A673 (cell line): ENCODE measurements around the gene ZNF599. TPM values are rescaled to one million over a fixed set of nuclear protein-coding genes. Genes with fewer than 3 reads are reported as not detected.

ENCODE experiments used
- BruUV-seq: library from RNA; stranded (reverse); fragments of 400-500 nt; replicated peaks from 2 replicates; lab custom pipeline; 2021; lab: Mats Ljungman, UMichigan
- CTCF ChIA-PET: fragments of 300-600 bp; sonication (Branson Sonifier 250); formaldehyde crosslinking; loops from one replicate; lab custom pipeline; 2022; ENCODE audit warnings: antibody characterized with exemption; lab: Charles Lee
- POLR2A ChIA-PET: fragments of 300-600 bp; sonication (Branson Sonifier 250); formaldehyde crosslinking; loops from one replicate; lab custom pipeline; 2022; ENCODE audit warnings: antibody characterized with exemption; ENCODE audit not compliant: low non-redundant PET; lab: Charles Lee
- DNase-seq: peaks from one replicate; pipeline ENCODE4 v3.0.0-alpha.2; 2015; ENCODE audit warnings: low spot score
- H3K27ac ChIP-seq: fragments of 200-600 bp; sonication (generic); 2 replicates; pipeline ENCODE4 v1.5.1; 2016; ENCODE audit warnings: mixed run types, low read depth, mild to moderate bottlenecking, mixed read lengths, antibody characterized with exemption, low read length; ENCODE audit not compliant: poor library complexity, severe bottlenecking
- H3K27me3 ChIP-seq: fragments of 200-600 bp; sonication (generic); replicated peaks from 2 replicates; pipeline ENCODE4 v1.6.1; 2017; ENCODE audit warnings: mixed run types, low read depth, mild to moderate bottlenecking, mixed read lengths, antibody characterized with exemption, low read length; ENCODE audit not compliant: insufficient read depth, poor library complexity
- H3K36me3 ChIP-seq: fragments of 200-600 bp; sonication (generic); 2 replicates; pipeline ENCODE4 v1.6.1; 2016; ENCODE audit warnings: mixed run types, mild to moderate bottlenecking, mixed read lengths, antibody characterized with exemption, low read length; ENCODE audit not compliant: insufficient read depth, poor library complexity, severe bottlenecking
- H3K4me1 ChIP-seq: fragments of 200-600 bp; sonication (generic); 2 replicates; pipeline ENCODE4 v1.6.1; 2017; ENCODE audit warnings: mixed run types, mild to moderate bottlenecking, mixed read lengths, antibody characterized with exemption, low read length; ENCODE audit not compliant: insufficient read depth, poor library complexity, severe bottlenecking
- H3K4me3 ChIP-seq: fragments of 200-600 bp; sonication (generic); 2 replicates; pipeline ENCODE4 v1.5.1; 2016; ENCODE audit warnings: low read depth, mixed run types, mild to moderate bottlenecking, mixed read lengths, low read length; ENCODE audit not compliant: poor library complexity, severe bottlenecking
- H3K9me3 ChIP-seq: fragments of 200-600 bp; sonication (generic); 2 replicates; pipeline ENCODE4 v1.6.1; 2016; ENCODE audit warnings: mixed run types, low read depth, mild to moderate bottlenecking, mixed read lengths, antibody characterized with exemption, low read length; ENCODE audit not compliant: poor library complexity, severe bottlenecking
- EZH2 ChIP-seq: fragments of 200-600 bp; sonication (generic); IDR thresholded peaks from 2 replicates; pipeline ENCODE4 v1.6.1; 2017; ENCODE audit warnings: borderline replicate concordance, low read depth, mild to moderate bottlenecking, mixed read lengths, antibody characterized with exemption, low read length; ENCODE audit not compliant: poor library complexity, severe bottlenecking
- intact Hi-C: fragments of 100-400 bp; cut with micrococcal nuclease; formaldehyde crosslinking; loops from one replicate; pipeline ENCODE4 v1.10.0; 2022; ENCODE audit not compliant: unreplicated experiment
- total RNA-seq: library from RNA; stranded (reverse); gene quantifications from 2 replicates; pipeline ENCODE4 v1.2.3, GENCODE V29; 2021
- TF ChIP-seq, protein P1 (sequence below): fragments of 300-800, 200-600 bp; sonication (generic); conservative IDR thresholded peaks from 2 replicates; pipeline ENCODE4 v1.5.1; 2017; ENCODE audit warnings: low read depth, mild to moderate bottlenecking, antibody characterized with exemption, low read length, moderate library complexity, mixed read lengths

ZNF599 gene
- total RNA-seq, 1 experiment from 2014 or later: 6.0 TPM

DNA sequence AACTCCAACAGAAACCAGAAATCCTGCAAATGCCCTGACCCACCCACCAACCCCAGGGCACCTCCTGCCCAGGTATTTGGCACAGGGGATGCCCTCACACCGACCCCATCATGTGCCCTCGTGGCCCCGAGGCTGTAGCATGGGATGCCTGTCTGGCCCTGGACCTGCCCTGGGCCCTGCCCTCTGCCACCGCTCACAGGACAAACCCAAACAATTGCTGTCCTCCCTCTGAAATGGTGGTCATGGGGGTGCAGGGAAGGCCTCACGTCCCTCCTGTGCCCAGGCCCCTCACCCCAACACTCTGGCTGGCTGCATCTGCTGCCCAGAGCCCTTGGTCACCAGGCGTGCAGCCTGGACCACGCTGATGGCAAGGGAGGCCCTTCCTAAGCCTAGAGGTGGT is 41.1 kb downstream of the ZNF599 start:
- BruUV-seq: no TSS peak
- CTCF ChIA-PET: no interaction called here

DNA sequence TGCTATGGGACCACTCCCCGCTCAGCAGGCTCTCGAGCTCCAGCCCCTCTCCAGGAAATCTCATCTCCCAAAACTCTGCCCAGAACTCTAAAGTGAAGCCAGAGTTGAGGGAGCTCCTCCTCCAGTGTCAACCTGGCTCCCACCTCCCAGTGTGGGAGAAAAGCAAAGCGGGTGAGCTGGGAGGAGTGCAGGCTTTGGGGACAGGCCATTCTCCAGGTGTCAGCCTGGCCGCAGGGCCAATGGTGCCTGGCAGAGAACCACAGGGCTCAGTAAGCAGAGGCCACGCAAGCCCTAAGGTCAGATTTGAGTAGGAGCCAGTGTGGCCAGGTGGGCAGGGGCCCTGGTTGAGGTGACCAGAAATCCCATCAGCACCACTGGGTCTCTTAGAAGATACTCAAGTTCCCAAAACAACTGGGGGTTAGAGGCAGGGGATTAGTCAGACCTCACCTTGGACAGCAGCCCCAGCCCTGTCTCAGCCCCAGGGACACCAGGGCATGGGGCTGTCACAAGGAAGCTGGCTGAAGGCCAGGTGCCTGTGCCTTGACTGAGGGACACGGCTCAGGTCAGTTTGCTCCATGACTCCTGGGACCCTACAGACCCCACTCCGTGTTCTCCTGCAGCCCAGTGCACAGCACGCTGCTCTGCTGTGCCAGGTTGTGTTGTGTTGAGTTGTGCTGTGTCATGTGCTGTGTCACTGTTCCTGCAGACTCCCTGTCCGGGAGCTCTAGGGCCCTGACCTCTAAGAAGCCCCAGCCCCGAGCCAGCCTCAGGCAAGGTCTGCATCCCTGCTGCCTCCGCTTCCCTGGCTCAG is 41.8 kb downstream of the ZNF599 start:
- H3K36me3 ChIP-seq: no peaks in the 10 kb centered on the region
- CTCF ChIA-PET: no interaction called here
- H3K4me1 ChIP-seq: no peaks in the 10 kb centered on the region
- no peak for TF ChIP-seq EZH2
- TF ChIP-seq, protein P1, sequence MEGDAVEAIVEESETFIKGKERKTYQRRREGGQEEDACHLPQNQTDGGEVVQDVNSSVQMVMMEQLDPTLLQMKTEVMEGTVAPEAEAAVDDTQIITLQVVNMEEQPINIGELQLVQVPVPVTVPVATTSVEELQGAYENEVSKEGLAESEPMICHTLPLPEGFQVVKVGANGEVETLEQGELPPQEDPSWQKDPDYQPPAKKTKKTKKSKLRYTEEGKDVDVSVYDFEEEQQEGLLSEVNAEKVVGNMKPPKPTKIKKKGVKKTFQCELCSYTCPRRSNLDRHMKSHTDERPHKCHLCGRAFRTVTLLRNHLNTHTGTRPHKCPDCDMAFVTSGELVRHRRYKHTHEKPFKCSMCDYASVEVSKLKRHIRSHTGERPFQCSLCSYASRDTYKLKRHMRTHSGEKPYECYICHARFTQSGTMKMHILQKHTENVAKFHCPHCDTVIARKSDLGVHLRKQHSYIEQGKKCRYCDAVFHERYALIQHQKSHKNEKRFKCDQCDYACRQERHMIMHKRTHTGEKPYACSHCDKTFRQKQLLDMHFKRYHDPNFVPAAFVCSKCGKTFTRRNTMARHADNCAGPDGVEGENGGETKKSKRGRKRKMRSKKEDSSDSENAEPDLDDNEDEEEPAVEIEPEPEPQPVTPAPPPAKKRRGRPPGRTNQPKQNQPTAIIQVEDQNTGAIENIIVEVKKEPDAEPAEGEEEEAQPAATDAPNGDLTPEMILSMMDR: no peak
- no TSS peak for BruUV-seq
- no peaks in the 10 kb centered on the region for H3K9me3 ChIP-seq
- no peaks in the 10 kb centered on the region for H3K27me3 ChIP-seq
- no peak for DNase-seq
- intact Hi-C loops: no loop called here
- H3K4me3 ChIP-seq: no peak overlapping the region
- H3K27ac ChIP-seq: no peak overlapping the region
- POLR2A ChIA-PET: no interaction called here

More for the DNA sequence above, 41.1 kb downstream of the ZNF599 start:
- Histone ChIP-seq H3K36me3 (no peaks in the 10 kb centered on the region), H3K4me3 (no peak overlapping the region), H3K27ac (no peak overlapping the region), H3K9me3 (no peaks in the 10 kb centered on the region), H3K27me3 (no peaks in the 10 kb centered on the region), H3K4me1 (no peaks in the 10 kb centered on the region)
- DNase-seq: no peak
- intact Hi-C loops: no loop called here
- POLR2A ChIA-PET: no interaction called here
- TF ChIP-seq, protein P1: no peak
- no peak for TF ChIP-seq EZH2

DNA sequence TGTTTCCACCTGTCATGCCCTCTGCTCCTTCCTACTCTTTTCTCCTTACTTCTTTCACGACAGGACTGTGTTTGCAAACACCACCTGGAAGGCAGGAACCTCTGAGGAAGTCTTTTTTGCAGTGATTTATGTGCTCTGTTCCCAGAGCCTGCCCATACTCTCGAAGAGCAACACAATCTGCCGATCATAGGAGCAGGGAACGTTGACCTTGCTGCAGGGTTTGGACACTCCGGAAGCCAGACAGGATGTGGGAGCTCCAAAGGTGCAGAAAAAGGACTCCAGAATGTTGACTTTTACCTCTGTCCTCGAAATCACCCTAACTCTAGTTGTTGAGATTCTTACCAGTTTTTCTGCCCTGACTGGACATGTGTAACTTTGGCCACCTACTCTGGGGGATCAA is 47.6 kb downstream of the ZNF599 start:
- intact Hi-C loops: no loop called here
- H3K4me3 ChIP-seq: no peak overlapping the region
- no peak for DNase-seq
- no peaks in the 10 kb centered on the region for H3K36me3 ChIP-seq
- ChIA-PET CTCF (no interaction called here), POLR2A (no interaction called here)
- H3K9me3 ChIP-seq: no peaks in the 10 kb centered on the region
- H3K27ac ChIP-seq: no peak overlapping the region
- H3K27me3 ChIP-seq: peaks cover 10% of the 10 kb centered on the region
- no peaks in the 10 kb centered on the region for H3K4me1 ChIP-seq
- no TSS peak for BruUV-seq
- TF ChIP-seq EZH2: no peak
- TF ChIP-seq, protein P1: no peak
